ENCODE data around the gene TNNI3. TPM values are rescaled to one million over a fixed set of nuclear protein-coding genes. Genes with fewer than 3 reads are reported as not detected.

TNNI3 gene
- total RNA-seq, 1 experiment from 2014 or later, result 15.0 TPM

DNA sequence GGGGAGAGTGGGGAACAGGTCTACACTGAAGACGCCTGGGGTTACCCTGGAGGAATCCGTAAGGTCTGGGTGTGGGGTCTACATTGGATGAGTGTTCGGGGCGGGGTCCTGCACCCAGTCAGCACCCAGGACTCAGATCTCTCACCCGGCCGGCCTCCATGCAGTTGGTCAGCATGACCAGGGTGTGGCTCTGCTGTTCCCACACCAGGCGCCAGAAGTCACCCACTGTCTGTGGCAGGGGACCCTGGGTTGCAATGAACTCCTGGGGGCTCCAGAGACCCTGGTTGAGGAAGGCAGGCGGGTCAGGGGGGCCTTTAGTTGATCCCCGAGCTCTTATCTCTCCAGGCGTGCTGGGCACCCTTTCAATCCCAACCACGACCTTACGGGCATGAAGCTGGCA lies 28.5 kb upstream of the TNNI3 start:
- H3K36me3 Mint-ChIP-seq, result no peaks in the 10 kb centered on the region
- POLR2A ChIA-PET, result no interaction called here
- CTCF ChIA-PET, result no interaction called here
- TF ChIP-seq ELF4 (CRISPR knock-in tag; IDR thresholded peaks at IDR 0.05; ENCODE audit: low read depth) (no peak), ZNF423 (CRISPR knock-in tag; IDR thresholded peaks at IDR 0.05) (no peak)
- TF ChIP-seq, protein P1, sequence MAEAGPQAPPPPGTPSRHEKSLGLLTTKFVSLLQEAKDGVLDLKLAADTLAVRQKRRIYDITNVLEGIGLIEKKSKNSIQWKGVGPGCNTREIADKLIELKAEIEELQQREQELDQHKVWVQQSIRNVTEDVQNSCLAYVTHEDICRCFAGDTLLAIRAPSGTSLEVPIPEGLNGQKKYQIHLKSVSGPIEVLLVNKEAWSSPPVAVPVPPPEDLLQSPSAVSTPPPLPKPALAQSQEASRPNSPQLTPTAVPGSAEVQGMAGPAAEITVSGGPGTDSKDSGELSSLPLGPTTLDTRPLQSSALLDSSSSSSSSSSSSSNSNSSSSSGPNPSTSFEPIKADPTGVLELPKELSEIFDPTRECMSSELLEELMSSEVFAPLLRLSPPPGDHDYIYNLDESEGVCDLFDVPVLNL (CRISPR knock-in tag; IDR thresholded peaks at IDR 0.05; ENCODE audit: borderline replicate concordance, low read depth), result no peak
- H3K27me3 Mint-ChIP-seq (ENCODE audit: low read depth), result peaks cover 53% of the 10 kb centered on the region
- DNase-seq (ENCODE audit: low spot score) (no peak), ATAC-seq (no peak)
- no peaks in the 10 kb centered on the region for H3K9me3 Mint-ChIP-seq
- H3K4me1 Mint-ChIP-seq, result peaks cover 4% of the 10 kb centered on the region; the same call in 1 of the 2 replicates
- no peak overlapping the region for H3K4me3 Mint-ChIP-seq
- no peak overlapping the region for H3K27ac Mint-ChIP-seq

DNA sequence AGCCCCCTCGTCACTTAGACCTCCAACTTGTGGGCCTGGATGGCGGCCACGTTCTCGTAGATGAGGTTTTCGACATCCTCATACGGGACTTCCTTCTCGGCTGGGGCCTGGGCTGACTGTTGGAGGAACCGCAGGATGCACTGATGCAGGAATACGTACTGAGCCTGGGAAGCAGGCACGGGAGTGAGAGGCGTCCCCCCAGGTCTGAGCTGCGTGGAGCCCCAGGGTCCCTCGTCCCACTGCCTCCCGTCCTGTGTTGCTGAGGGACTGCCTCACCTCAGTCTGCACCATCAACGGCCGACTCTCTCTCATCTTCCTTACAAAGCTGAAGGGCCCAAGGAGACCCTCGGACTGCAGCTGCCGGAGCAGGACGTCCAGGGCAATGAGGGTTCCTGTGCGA lies 24.2 kb upstream of the TNNI3 start:
- ATAC-seq (no peak), DNase-seq (ENCODE audit: low spot score) (no peak)
- Mint-ChIP-seq H3K27me3 (ENCODE audit: low read depth) (peaks cover 84% of the 10 kb centered on the region), H3K27ac (no peak overlapping the region), H3K9me3 (no peaks in the 10 kb centered on the region), H3K36me3 (no peaks in the 10 kb centered on the region), H3K4me3 (no peak overlapping the region), H3K4me1 (peaks cover 7% of the 10 kb centered on the region)
- CTCF ChIA-PET, result no interaction called here
- TF ChIP-seq ZNF121 (CRISPR knock-in tag; IDR thresholded peaks at IDR 0.05), result no peak
- TF ChIP-seq, protein P2, sequence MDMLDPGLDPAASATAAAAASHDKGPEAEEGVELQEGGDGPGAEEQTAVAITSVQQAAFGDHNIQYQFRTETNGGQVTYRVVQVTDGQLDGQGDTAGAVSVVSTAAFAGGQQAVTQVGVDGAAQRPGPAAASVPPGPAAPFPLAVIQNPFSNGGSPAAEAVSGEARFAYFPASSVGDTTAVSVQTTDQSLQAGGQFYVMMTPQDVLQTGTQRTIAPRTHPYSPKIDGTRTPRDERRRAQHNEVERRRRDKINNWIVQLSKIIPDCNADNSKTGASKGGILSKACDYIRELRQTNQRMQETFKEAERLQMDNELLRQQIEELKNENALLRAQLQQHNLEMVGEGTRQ (CRISPR knock-in tag; IDR thresholded peaks at IDR 0.05), result no peak
- TF ChIP-seq CBFB (CRISPR knock-in tag; IDR thresholded peaks at IDR 0.05; ENCODE audit: low read depth), result no peak
- no peak for TF ChIP-seq MYBL2 (CRISPR knock-in tag; IDR thresholded peaks at IDR 0.05)
- TF ChIP-seq, protein P3, sequence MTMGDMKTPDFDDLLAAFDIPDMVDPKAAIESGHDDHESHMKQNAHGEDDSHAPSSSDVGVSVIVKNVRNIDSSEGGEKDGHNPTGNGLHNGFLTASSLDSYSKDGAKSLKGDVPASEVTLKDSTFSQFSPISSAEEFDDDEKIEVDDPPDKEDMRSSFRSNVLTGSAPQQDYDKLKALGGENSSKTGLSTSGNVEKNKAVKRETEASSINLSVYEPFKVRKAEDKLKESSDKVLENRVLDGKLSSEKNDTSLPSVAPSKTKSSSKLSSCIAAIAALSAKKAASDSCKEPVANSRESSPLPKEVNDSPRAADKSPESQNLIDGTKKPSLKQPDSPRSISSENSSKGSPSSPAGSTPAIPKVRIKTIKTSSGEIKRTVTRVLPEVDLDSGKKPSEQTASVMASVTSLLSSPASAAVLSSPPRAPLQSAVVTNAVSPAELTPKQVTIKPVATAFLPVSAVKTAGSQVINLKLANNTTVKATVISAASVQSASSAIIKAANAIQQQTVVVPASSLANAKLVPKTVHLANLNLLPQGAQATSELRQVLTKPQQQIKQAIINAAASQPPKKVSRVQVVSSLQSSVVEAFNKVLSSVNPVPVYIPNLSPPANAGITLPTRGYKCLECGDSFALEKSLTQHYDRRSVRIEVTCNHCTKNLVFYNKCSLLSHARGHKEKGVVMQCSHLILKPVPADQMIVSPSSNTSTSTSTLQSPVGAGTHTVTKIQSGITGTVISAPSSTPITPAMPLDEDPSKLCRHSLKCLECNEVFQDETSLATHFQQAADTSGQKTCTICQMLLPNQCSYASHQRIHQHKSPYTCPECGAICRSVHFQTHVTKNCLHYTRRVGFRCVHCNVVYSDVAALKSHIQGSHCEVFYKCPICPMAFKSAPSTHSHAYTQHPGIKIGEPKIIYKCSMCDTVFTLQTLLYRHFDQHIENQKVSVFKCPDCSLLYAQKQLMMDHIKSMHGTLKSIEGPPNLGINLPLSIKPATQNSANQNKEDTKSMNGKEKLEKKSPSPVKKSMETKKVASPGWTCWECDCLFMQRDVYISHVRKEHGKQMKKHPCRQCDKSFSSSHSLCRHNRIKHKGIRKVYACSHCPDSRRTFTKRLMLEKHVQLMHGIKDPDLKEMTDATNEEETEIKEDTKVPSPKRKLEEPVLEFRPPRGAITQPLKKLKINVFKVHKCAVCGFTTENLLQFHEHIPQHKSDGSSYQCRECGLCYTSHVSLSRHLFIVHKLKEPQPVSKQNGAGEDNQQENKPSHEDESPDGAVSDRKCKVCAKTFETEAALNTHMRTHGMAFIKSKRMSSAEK (CRISPR knock-in tag; IDR thresholded peaks at IDR 0.05; ENCODE audit: borderline replicate concordance), result no peak
- TF ChIP-seq, protein P4, sequence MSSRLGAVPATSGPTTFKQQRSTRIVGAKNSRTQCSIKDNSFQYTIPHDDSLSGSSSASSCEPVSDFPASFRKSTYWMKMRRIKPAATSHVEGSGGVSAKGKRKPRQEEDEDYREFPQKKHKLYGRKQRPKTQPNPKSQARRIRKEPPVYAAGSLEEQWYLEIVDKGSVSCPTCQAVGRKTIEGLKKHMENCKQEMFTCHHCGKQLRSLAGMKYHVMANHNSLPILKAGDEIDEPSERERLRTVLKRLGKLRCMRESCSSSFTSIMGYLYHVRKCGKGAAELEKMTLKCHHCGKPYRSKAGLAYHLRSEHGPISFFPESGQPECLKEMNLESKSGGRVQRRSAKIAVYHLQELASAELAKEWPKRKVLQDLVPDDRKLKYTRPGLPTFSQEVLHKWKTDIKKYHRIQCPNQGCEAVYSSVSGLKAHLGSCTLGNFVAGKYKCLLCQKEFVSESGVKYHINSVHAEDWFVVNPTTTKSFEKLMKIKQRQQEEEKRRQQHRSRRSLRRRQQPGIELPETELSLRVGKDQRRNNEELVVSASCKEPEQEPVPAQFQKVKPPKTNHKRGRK (CRISPR knock-in tag; IDR thresholded peaks at IDR 0.05; ENCODE audit: borderline replicate concordance), result no peak
- no peak for TF ChIP-seq CREM (CRISPR knock-in tag; IDR thresholded peaks at IDR 0.05)
- TF ChIP-seq, protein P5, sequence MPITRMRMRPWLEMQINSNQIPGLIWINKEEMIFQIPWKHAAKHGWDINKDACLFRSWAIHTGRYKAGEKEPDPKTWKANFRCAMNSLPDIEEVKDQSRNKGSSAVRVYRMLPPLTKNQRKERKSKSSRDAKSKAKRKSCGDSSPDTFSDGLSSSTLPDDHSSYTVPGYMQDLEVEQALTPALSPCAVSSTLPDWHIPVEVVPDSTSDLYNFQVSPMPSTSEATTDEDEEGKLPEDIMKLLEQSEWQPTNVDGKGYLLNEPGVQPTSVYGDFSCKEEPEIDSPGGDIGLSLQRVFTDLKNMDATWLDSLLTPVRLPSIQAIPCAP (CRISPR knock-in tag; IDR thresholded peaks at IDR 0.05), result no peak
- TF ChIP-seq ZNF317 (CRISPR knock-in tag; IDR thresholded peaks at IDR 0.05; ENCODE audit: borderline replicate concordance, low read depth), result no peak
- TF ChIP-seq HMGA2 (CRISPR knock-in tag; IDR thresholded peaks at IDR 0.05), result no peak
- TF ChIP-seq, protein P6, sequence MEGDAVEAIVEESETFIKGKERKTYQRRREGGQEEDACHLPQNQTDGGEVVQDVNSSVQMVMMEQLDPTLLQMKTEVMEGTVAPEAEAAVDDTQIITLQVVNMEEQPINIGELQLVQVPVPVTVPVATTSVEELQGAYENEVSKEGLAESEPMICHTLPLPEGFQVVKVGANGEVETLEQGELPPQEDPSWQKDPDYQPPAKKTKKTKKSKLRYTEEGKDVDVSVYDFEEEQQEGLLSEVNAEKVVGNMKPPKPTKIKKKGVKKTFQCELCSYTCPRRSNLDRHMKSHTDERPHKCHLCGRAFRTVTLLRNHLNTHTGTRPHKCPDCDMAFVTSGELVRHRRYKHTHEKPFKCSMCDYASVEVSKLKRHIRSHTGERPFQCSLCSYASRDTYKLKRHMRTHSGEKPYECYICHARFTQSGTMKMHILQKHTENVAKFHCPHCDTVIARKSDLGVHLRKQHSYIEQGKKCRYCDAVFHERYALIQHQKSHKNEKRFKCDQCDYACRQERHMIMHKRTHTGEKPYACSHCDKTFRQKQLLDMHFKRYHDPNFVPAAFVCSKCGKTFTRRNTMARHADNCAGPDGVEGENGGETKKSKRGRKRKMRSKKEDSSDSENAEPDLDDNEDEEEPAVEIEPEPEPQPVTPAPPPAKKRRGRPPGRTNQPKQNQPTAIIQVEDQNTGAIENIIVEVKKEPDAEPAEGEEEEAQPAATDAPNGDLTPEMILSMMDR (IDR thresholded peaks at IDR 0.05), result no peak
- TF ChIP-seq TCF7 (CRISPR knock-in tag; IDR thresholded peaks at IDR 0.05; ENCODE audit: low read depth), result no peak
- POLR2A ChIA-PET, result interaction anchor here (0.6 kb wide), 1 partner anchor 224 kb away, joined by 5 read pairs; no protein-coding TSS in a partner anchor

Measured in WTC11 (cell line).